Keratinocyte (primary cell): ENCODE results near the gene RCVRN. TPM values are rescaled to one million over a fixed set of nuclear protein-coding genes. Genes with fewer than 3 reads are reported as not detected.

Experiments
- DNase-seq: peaks from one replicate; pipeline ENCODE4 v3.0.0-alpha.2; 2011; ENCODE audit warnings: low read depth, missing footprints, low spot score
- FAIRE-seq: peaks from 2 replicates; lab custom pipeline; 2011; peaks lifted over from hg19 to GRCh38; lab: Jason Lieb, UNC
- H2AFZ ChIP-seq: 2 replicates; pipeline ENCODE4 v1.6.0; 2012; ENCODE audit warnings: low read length, control low read depth, inconsistent platforms; ENCODE audit not compliant: control insufficient read depth
- H3K27ac ChIP-seq: 2 replicates; pipeline ENCODE4 v1.5.1; 2011; ENCODE audit warnings: low read length; ENCODE audit not compliant: control insufficient read depth, insufficient read depth
- H3K27me3 ChIP-seq: 3 replicates; pipeline ENCODE4 v1.6.0; 2011; ENCODE audit warnings: low read length; ENCODE audit not compliant: control insufficient read depth, insufficient read depth; ENCODE audit errors: extremely low read depth
- H3K36me3 ChIP-seq, 2 experiments: 2 replicates in 1 of 2; 3 replicates in 1 of 2; pipeline ENCODE4 v1.5.1; 2011; ENCODE audit warnings: low read length in 2 of 2, mild to moderate bottlenecking in 1 of 2; ENCODE audit not compliant: control insufficient read depth in 2 of 2, insufficient read depth in 2 of 2; ENCODE audit errors: extremely low read depth in 1 of 2
- H3K4me1 ChIP-seq: 3 replicates; pipeline ENCODE4 v1.5.1; 2011; ENCODE audit warnings: low read length; ENCODE audit not compliant: control insufficient read depth, insufficient read depth; ENCODE audit errors: extremely low read depth
- H3K4me2 ChIP-seq: 3 replicates; pipeline ENCODE4 v1.6.0; 2011; ENCODE audit warnings: low read depth, low read length; ENCODE audit not compliant: control insufficient read depth, insufficient read depth; ENCODE audit errors: extremely low read depth
- H3K4me3 ChIP-seq, 3 experiments: fragments of 200-600 bp in 1 of 3; sonication (generic) in 1 of 3; 2 replicates in 2 of 3; 3 replicates in 1 of 3; pipeline ENCODE4 v1.5.1; 2011 to 2016; ENCODE audit warnings: low read length in 3 of 3, mild to moderate bottlenecking in 3 of 3, control low read depth in 2 of 3, inconsistent platforms in 1 of 3, low read depth in 1 of 3, mixed read lengths in 1 of 3, mixed run types in 1 of 3, moderate library complexity in 1 of 3; ENCODE audit not compliant: control insufficient read depth in 2 of 3, insufficient read depth in 2 of 3; ENCODE audit errors: extremely low read depth in 1 of 3
- H3K79me2 ChIP-seq: 2 replicates; pipeline ENCODE4 v1.6.0; 2012; ENCODE audit warnings: low read length; ENCODE audit not compliant: control insufficient read depth, insufficient read depth
- H3K9ac ChIP-seq: 3 replicates; pipeline ENCODE4 v1.6.0; 2011; ENCODE audit warnings: low read length; ENCODE audit not compliant: control insufficient read depth, insufficient read depth; ENCODE audit errors: extremely low read depth
- H3K9me1 ChIP-seq: 3 replicates; pipeline ENCODE4 v1.6.0; 2011; ENCODE audit warnings: low read length; ENCODE audit not compliant: control insufficient read depth, insufficient read depth; ENCODE audit errors: extremely low read depth
- H3K9me3 ChIP-seq: 2 replicates; pipeline ENCODE4 v1.5.1; 2012; ENCODE audit warnings: low read depth, low read length; ENCODE audit not compliant: control insufficient read depth
- H4K20me1 ChIP-seq: 3 replicates; pipeline ENCODE4 v1.6.0; 2011; ENCODE audit warnings: low read length; ENCODE audit not compliant: control insufficient read depth, insufficient read depth; ENCODE audit errors: extremely low read depth
- EZH2 ChIP-seq: IDR thresholded peaks from one replicate; pipeline ENCODE4 v1.6.1; 2012; ENCODE audit warnings: inconsistent platforms, mild to moderate bottlenecking, low read length, moderate library complexity
- dilution Hi-C: fragments of 300-500 bp; cut with MboI; formaldehyde crosslinking; loops from one replicate; pipeline ENCODE4 v1.7.0; 2020; ENCODE audit warnings: low sequenced_read_pairs; ENCODE audit not compliant: extremely low pct_ligation_motif_present
- polyA plus RNA-seq, 5 experiments: library from polyadenylated mRNA; depleted of rRNA in 3 of 5; stranded (reverse) in 3 of 5; stranded (forward) in 1 of 5; unstranded in 1 of 5; fragments of >200 nt; gene quantifications; 1 replicate in 1 of 5; 2 replicates in 3 of 5; 3 replicates in 1 of 5; pipeline versions ENCODE4 v1.2.1 to v1.2.3, GENCODE V29; 2011 to 2012; ENCODE audit warnings: missing spikeins in 2 of 5, low read depth in 1 of 5, low replicate concordance in 1 of 5
- TF ChIP-seq, protein P1 (sequence below), 3 experiments: IDR thresholded peaks in 1 of 3; conservative IDR thresholded peaks in 1 of 3; optimal IDR thresholded peaks in 1 of 3; 2 replicates in 2 of 3; 3 replicates in 1 of 3; pipeline versions ENCODE3 to v1.5.1; 2011; ENCODE audit warnings: low read length in 3 of 3, mild to moderate bottlenecking in 3 of 3, moderate library complexity in 2 of 3, control low read depth in 1 of 3, inconsistent platforms in 1 of 3; ENCODE audit not compliant: insufficient read depth in 2 of 3; ENCODE audit errors: extremely low read depth in 1 of 3

Gene RCVRN
- polyA plus RNA-seq, 1 donor (not counting 4 experiments of a cell fraction or from before 2014, with no cell fraction given): not detected

DNA sequence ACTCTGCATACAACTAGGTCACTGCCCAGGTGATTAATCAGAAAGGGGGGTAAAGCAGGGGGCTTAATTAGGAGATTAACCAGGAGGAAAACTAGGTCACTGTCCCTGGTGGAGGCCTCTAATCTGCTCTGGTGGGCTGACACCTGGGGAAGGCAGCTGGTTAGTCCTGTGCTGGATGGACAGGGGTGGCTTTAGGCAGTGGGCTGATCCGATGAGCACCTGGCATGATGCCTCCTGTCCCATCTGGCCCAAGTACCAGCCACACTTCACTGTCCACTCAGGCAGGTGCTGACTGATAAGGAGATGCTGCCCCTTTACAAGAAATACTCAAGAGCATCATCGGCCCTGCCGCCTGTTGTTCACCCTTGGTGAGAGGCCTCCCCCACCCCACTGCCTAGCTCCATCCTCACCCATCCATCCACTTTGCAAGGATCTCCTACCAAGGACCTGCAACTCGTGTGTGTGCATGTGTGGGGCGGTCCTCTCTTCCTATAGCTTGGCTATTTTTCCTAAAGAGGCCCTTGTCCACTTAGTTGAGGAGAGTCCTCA, 13.8 kb upstream of the RCVRN start:
- Histone ChIP-seq H2AFZ (no peak overlapping the region), H3K4me2 (no peak overlapping the region), H3K4me3 (no peak overlapping the region), H4K20me1 (no peaks in the 10 kb centered on the region), H3K9ac (no peak overlapping the region), H3K79me2 (no peaks in the 10 kb centered on the region), H3K27me3 (no peaks in the 10 kb centered on the region), H3K4me1 (no peaks in the 10 kb centered on the region), H3K9me1 (no peaks in the 10 kb centered on the region), H3K36me3 (no peaks in the 10 kb centered on the region), H3K9me3 (peaks cover 2% of the 10 kb centered on the region), H3K27ac (no peak overlapping the region)
- TF ChIP-seq, protein P1, sequence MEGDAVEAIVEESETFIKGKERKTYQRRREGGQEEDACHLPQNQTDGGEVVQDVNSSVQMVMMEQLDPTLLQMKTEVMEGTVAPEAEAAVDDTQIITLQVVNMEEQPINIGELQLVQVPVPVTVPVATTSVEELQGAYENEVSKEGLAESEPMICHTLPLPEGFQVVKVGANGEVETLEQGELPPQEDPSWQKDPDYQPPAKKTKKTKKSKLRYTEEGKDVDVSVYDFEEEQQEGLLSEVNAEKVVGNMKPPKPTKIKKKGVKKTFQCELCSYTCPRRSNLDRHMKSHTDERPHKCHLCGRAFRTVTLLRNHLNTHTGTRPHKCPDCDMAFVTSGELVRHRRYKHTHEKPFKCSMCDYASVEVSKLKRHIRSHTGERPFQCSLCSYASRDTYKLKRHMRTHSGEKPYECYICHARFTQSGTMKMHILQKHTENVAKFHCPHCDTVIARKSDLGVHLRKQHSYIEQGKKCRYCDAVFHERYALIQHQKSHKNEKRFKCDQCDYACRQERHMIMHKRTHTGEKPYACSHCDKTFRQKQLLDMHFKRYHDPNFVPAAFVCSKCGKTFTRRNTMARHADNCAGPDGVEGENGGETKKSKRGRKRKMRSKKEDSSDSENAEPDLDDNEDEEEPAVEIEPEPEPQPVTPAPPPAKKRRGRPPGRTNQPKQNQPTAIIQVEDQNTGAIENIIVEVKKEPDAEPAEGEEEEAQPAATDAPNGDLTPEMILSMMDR (optimal IDR thresholded peaks at IDR 0.05 in 1 of 3, IDR thresholded peaks at IDR 0.05 in 1 of 3, conservative IDR thresholded peaks at IDR 0.05 in 1 of 3; ENCODE audit: extremely low read depth in 1 of 3, insufficient read depth in 2 of 3, low read length in 3 of 3): no peak
- no peak for TF ChIP-seq EZH2
- DNase-seq: no peak
- dilution Hi-C loops: no loop called here
- no peak for FAIRE-seq

GRCh38 chr17:9918352-9918751, 13.3 kb upstream of the RCVRN start:
- dilution Hi-C loops: no loop called here
- no peaks in the 10 kb centered on the region for H3K79me2 ChIP-seq
- H3K36me3 ChIP-seq: no peaks in the 10 kb centered on the region
- H3K4me1 ChIP-seq: no peaks in the 10 kb centered on the region
- no peak overlapping the region for H3K4me2 ChIP-seq
- no peak overlapping the region for H3K27ac ChIP-seq
- FAIRE-seq (no peak), DNase-seq (no peak)
- no peak overlapping the region for H2AFZ ChIP-seq
- no peak overlapping the region for H3K9ac ChIP-seq
- TF ChIP-seq, protein P1 (optimal IDR thresholded peaks at IDR 0.05 in 1 of 3, IDR thresholded peaks at IDR 0.05 in 1 of 3, conservative IDR thresholded peaks at IDR 0.05 in 1 of 3; ENCODE audit: extremely low read depth in 1 of 3, insufficient read depth in 2 of 3, low read length in 3 of 3): no peak
- TF ChIP-seq EZH2: no peak
- H4K20me1 ChIP-seq: no peaks in the 10 kb centered on the region
- H3K9me3 ChIP-seq: peaks cover 2% of the 10 kb centered on the region
- no peaks in the 10 kb centered on the region for H3K27me3 ChIP-seq
- H3K4me3 ChIP-seq: no peak overlapping the region
- H3K9me1 ChIP-seq: no peaks in the 10 kb centered on the region
